Measurements from ENCODE around the gene BUB3.

DNA sequence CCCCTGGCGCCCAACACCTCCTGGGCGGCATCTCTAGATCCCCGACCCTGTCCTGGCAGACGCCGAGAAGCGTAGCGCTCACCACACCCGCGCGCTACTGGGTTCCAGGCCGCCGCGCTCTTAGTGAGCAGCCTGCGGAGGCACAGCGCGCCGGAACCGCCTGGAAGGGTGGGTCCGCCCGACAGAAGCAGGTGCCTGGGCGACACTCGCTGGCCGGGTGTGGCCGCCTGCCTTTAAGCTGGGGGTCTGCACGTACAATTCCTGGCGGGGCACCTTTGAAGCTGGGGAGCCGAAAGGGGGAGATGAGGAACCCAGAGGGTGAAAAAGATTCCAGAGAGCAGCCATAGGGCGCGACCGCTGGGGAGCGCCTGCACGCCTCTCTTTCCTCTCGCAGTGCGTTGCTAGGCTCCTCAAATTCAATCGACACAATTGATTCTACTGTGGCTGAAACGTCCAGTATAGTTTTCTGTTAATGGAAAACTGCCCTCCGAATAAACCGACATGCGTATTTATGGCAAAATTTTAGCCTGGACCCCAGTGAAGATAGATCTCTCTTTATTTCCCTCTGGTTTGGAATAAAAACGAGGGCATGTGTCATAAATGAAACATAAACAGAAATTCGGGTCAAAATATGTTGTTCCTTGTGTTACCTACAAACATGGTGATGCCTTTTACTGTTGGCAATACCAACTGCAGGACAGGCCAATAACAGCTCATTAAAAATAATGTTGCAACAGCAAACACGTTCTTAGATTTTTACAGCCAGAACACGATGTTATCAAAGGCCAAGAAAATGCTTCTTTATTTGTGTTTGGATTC is 13.8 kb upstream of the BUB3 start:
- TF ChIP-seq, protein P1, sequence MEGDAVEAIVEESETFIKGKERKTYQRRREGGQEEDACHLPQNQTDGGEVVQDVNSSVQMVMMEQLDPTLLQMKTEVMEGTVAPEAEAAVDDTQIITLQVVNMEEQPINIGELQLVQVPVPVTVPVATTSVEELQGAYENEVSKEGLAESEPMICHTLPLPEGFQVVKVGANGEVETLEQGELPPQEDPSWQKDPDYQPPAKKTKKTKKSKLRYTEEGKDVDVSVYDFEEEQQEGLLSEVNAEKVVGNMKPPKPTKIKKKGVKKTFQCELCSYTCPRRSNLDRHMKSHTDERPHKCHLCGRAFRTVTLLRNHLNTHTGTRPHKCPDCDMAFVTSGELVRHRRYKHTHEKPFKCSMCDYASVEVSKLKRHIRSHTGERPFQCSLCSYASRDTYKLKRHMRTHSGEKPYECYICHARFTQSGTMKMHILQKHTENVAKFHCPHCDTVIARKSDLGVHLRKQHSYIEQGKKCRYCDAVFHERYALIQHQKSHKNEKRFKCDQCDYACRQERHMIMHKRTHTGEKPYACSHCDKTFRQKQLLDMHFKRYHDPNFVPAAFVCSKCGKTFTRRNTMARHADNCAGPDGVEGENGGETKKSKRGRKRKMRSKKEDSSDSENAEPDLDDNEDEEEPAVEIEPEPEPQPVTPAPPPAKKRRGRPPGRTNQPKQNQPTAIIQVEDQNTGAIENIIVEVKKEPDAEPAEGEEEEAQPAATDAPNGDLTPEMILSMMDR (IDR thresholded peaks at IDR 0.05; ENCODE audit: low read depth, low read length): no peak
- TF ChIP-seq POLR2A (IDR thresholded peaks at IDR 0.05; ENCODE audit: extremely low read depth, insufficient read length): no peak
- no peak for TF ChIP-seq MYC (IDR thresholded peaks at IDR 0.05; ENCODE audit: low read depth, low read length)
- TF ChIP-seq, protein P2, sequence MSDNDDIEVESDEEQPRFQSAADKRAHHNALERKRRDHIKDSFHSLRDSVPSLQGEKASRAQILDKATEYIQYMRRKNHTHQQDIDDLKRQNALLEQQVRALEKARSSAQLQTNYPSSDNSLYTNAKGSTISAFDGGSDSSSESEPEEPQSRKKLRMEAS (IDR thresholded peaks at IDR 0.05; ENCODE audit: low read depth, low read length): no peak
